K562 (cell line): Measurements from ENCODE around the gene SOAT1. TPM values are rescaled to one million over a fixed set of nuclear protein-coding genes. Genes with fewer than 3 reads are reported as not detected.

Experiments used
- CBFA2T2 ChIP-seq: fragments of 450-650 bp; conservative IDR thresholded peaks from 2 replicates; pipeline ENCODE4 v1.6.1; 2017; ENCODE audit warnings: mild to moderate bottlenecking
- DIDO1 ChIP-seq: fragments of 450-650 bp; IDR thresholded peaks from 2 replicates; pipeline ENCODE4 v1.6.1; 2016; ENCODE audit warnings: low read depth, missing biosample characterization, missing genetic modification characterization
- ELF1 ChIP-seq: fragments of 200-800 bp; sonication (Bioruptor generic); IDR thresholded peaks from 2 replicates; pipeline ENCODE4 v1.6.1; 2016; ENCODE audit warnings: missing genetic modification characterization, missing compliant biosample characterization
- NFXL1 ChIP-seq: fragments of 450-650 bp; formaldehyde crosslinking; IDR thresholded peaks from 2 replicates; pipeline ENCODE4 v1.4.0; 2021; ENCODE audit warnings: mild to moderate bottlenecking
- RB1 ChIP-seq: fragments of 450-650 bp; IDR thresholded peaks from 2 replicates; pipeline ENCODE4 v1.6.1; 2017; ENCODE audit warnings: low read depth, mild to moderate bottlenecking
- TEAD4 ChIP-seq, 2 experiments: sonication (generic) in 1 of 2; formaldehyde crosslinking in 1 of 2; IDR thresholded peaks; 2 replicates each; pipeline versions ENCODE4 v1.6.1 to v1.8.0; 2012 to 2022; ENCODE audit warnings: borderline replicate concordance in 1 of 2, inconsistent platforms in 1 of 2, low read length in 1 of 2, mild to moderate bottlenecking in 1 of 2, missing genetic modification reagents in 1 of 2
- ZNF165 ChIP-seq: fragments of 250-450 bp; sonication (Bioruptor Pico); IDR thresholded peaks from 2 replicates; pipeline ENCODE4 v1.4.0; 2020; ENCODE audit warnings: borderline replicate concordance
- ZNF263 ChIP-seq: sonication (generic); formaldehyde crosslinking; IDR thresholded peaks from 2 replicates; pipeline ENCODE4 v1.8.0; 2022; ENCODE audit warnings: mild to moderate bottlenecking, missing genetic modification reagents, borderline replicate concordance
- polyA plus RNA-seq, 8 experiments: library from polyadenylated mRNA; depleted of rRNA in 4 of 8; stranded (reverse) in 5 of 8; unstranded in 3 of 8; fragments of >200 nt; fragmentation: Nextera tagmentation in 2 of 8; fragmentation: Illumina TruSeq in 1 of 8; extraction: Ambion mirVana in 2 of 8; extraction: Trizol in 1 of 8; gene quantifications; 2 replicates each; pipeline versions ENCODE4 v1.2.1 to v1.2.3, GENCODE V29; 2011 to 2014; ENCODE audit warnings: inconsistent platforms in 1 of 8, missing spikeins in 1 of 8
- total RNA-seq, 7 experiments: library from RNA; depleted of rRNA in 6 of 7; stranded (reverse); fragments of >200 nt in 6 of 7; fragmentation: Illumina TruSeq in 2 of 7; extraction: Trizol in 2 of 7; gene quantifications; 2 replicates each; pipeline versions ENCODE4 v1.2.1 to v1.2.3, GENCODE V29; 2011 to 2021; ENCODE audit warnings: low replicate concordance in 1 of 7
- TF ChIP-seq, protein P1 (sequence below): fragments of 450-650 bp; IDR thresholded peaks from 2 replicates; pipeline ENCODE4 v1.6.1; 2016; ENCODE audit warnings: mild to moderate bottlenecking, moderate library complexity
- TF ChIP-seq, protein P2 (sequence below): sonication (generic); formaldehyde crosslinking; IDR thresholded peaks from 2 replicates; pipeline ENCODE4 v1.8.0; 2022; ENCODE audit warnings: mild to moderate bottlenecking, low read depth, missing genetic modification reagents

The SOAT1 gene
- total and polyA plus RNA-seq, 9 of the 15 experiments (the other 6 are each of a cell fraction or from before 2014, with no cell fraction given) = 5.5 to 29.1 (median 17.3) TPM

DNA sequence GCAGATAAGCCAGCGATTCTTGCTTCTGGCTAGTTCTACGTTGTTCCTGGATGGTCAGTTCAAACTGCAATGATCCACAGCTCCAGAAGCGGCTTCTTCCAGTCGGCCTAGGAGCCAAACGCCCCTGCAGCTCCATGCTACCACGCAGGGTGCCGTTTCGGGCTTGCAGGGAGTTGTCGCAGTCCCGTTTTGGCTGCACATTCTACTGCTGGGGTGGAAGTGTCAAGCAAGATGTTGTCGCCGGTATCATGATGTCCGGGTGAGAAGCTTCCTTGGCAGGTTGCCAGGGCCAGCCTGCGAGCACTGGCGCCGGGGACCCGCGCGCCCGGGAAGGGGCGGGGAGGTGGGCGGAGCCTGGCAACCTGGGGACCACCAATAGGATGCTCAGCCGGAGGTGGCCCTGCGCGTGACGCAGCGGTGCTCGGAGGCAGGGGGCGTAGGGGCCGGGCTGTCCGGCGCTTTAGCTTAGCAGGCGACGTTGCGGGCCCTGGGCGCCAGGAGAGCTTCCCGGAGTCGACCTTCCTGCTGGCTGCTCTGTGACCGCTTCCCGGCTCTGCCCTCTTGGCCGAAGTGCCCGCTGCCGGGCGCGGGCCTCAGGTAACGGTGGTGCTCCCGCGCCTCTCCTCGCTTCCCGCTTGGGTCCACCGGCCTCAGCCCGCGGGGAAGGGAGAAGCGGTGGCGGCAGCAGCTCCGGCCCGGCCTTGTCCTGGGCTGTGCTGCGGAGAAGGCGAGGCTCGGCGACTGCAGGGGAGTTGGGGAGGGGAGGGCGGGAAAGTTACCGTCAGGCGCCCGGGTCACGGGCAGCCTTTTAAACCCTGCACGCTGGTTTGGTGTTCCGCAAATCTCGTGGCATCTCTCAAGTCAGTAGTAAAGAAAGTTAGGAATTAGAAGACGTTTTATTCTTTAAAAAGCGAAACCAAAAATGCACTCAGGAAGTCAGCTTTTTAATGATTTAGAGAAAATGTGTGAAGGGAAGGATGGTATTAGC is at the start of gene SOAT1 (continued):
- TF ChIP-seq ZNF165 (CRISPR knock-in tag) (no peak), CBFA2T2 (no peak), ZNF263 (CRISPR knock-in tag) (peak; percentile 89), TEAD4 (IDR thresholded peaks at IDR 0.05; ENCODE audit: low read length) (peak; percentile 27; the same call in 1 of the 2 replicates), TEAD4 (CRISPR knock-in tag; IDR thresholded peaks at IDR 0.05; ENCODE audit: borderline replicate concordance) (no peak), DIDO1 (tag) (no peak), ELF1 (tag) (no peak; the same call in 1 of the 2 replicates), NFXL1 (no peak), RB1 (peak; percentile 82; the same call in 1 of the 2 replicates)
- TF ChIP-seq, protein P1, sequence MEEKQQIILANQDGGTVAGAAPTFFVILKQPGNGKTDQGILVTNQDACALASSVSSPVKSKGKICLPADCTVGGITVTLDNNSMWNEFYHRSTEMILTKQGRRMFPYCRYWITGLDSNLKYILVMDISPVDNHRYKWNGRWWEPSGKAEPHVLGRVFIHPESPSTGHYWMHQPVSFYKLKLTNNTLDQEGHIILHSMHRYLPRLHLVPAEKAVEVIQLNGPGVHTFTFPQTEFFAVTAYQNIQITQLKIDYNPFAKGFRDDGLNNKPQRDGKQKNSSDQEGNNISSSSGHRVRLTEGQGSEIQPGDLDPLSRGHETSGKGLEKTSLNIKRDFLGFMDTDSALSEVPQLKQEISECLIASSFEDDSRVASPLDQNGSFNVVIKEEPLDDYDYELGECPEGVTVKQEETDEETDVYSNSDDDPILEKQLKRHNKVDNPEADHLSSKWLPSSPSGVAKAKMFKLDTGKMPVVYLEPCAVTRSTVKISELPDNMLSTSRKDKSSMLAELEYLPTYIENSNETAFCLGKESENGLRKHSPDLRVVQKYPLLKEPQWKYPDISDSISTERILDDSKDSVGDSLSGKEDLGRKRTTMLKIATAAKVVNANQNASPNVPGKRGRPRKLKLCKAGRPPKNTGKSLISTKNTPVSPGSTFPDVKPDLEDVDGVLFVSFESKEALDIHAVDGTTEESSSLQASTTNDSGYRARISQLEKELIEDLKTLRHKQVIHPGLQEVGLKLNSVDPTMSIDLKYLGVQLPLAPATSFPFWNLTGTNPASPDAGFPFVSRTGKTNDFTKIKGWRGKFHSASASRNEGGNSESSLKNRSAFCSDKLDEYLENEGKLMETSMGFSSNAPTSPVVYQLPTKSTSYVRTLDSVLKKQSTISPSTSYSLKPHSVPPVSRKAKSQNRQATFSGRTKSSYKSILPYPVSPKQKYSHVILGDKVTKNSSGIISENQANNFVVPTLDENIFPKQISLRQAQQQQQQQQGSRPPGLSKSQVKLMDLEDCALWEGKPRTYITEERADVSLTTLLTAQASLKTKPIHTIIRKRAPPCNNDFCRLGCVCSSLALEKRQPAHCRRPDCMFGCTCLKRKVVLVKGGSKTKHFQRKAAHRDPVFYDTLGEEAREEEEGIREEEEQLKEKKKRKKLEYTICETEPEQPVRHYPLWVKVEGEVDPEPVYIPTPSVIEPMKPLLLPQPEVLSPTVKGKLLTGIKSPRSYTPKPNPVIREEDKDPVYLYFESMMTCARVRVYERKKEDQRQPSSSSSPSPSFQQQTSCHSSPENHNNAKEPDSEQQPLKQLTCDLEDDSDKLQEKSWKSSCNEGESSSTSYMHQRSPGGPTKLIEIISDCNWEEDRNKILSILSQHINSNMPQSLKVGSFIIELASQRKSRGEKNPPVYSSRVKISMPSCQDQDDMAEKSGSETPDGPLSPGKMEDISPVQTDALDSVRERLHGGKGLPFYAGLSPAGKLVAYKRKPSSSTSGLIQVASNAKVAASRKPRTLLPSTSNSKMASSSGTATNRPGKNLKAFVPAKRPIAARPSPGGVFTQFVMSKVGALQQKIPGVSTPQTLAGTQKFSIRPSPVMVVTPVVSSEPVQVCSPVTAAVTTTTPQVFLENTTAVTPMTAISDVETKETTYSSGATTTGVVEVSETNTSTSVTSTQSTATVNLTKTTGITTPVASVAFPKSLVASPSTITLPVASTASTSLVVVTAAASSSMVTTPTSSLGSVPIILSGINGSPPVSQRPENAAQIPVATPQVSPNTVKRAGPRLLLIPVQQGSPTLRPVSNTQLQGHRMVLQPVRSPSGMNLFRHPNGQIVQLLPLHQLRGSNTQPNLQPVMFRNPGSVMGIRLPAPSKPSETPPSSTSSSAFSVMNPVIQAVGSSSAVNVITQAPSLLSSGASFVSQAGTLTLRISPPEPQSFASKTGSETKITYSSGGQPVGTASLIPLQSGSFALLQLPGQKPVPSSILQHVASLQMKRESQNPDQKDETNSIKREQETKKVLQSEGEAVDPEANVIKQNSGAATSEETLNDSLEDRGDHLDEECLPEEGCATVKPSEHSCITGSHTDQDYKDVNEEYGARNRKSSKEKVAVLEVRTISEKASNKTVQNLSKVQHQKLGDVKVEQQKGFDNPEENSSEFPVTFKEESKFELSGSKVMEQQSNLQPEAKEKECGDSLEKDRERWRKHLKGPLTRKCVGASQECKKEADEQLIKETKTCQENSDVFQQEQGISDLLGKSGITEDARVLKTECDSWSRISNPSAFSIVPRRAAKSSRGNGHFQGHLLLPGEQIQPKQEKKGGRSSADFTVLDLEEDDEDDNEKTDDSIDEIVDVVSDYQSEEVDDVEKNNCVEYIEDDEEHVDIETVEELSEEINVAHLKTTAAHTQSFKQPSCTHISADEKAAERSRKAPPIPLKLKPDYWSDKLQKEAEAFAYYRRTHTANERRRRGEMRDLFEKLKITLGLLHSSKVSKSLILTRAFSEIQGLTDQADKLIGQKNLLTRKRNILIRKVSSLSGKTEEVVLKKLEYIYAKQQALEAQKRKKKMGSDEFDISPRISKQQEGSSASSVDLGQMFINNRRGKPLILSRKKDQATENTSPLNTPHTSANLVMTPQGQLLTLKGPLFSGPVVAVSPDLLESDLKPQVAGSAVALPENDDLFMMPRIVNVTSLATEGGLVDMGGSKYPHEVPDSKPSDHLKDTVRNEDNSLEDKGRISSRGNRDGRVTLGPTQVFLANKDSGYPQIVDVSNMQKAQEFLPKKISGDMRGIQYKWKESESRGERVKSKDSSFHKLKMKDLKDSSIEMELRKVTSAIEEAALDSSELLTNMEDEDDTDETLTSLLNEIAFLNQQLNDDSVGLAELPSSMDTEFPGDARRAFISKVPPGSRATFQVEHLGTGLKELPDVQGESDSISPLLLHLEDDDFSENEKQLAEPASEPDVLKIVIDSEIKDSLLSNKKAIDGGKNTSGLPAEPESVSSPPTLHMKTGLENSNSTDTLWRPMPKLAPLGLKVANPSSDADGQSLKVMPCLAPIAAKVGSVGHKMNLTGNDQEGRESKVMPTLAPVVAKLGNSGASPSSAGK = peak; percentile 80
- TF ChIP-seq, protein P2, sequence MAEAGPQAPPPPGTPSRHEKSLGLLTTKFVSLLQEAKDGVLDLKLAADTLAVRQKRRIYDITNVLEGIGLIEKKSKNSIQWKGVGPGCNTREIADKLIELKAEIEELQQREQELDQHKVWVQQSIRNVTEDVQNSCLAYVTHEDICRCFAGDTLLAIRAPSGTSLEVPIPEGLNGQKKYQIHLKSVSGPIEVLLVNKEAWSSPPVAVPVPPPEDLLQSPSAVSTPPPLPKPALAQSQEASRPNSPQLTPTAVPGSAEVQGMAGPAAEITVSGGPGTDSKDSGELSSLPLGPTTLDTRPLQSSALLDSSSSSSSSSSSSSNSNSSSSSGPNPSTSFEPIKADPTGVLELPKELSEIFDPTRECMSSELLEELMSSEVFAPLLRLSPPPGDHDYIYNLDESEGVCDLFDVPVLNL (CRISPR knock-in tag) = no peak
